Prostate gland (tissue), 2 donors: ENCODE data around the gene BRD2.

ENCODE experiments used
- CTCF ChIP-seq, 4 experiments: fragments of 200-600 bp in 2 of 4; fragments of 450-650 bp in 2 of 4; sonication (generic) in 2 of 4; IDR thresholded peaks; 1 replicate in 3 of 4; 2 replicates in 1 of 4; pipeline ENCODE4 v1.5.1; 2016 to 2019; ENCODE audit warnings: antibody characterized with exemption in 4 of 4, mild to moderate bottlenecking in 2 of 4, moderate library complexity in 2 of 4
- POLR2AphosphoS5 ChIP-seq: sonication (generic); formaldehyde crosslinking; IDR thresholded peaks from one replicate; pipeline ENCODE4 v1.6.1; 2017; ENCODE audit warnings: antibody characterized with exemption

- TF ChIP-seq CTCF (IDR thresholded peaks at IDR 0.05) (no peak), POLR2AphosphoS5 (no peak)
These were observed 48.6 kb downstream of the BRD2 start for GRCh38 chr6:33017018-33017417.
